Suprapubic skin (tissue), 3 donors: ENCODE measurements around the gene ZNF592.

Experiments used
- CTCF ChIP-seq, 2 donors: fragments of 200-600 bp in 1 of 2; fragments of 450-650 bp in 1 of 2; sonication (generic) in 1 of 2; IDR thresholded peaks; one replicate each; pipeline ENCODE4 v1.5.1; 2016 to 2019; ENCODE audit warnings: antibody characterized with exemption in 2 of 2, mild to moderate bottlenecking in 1 of 2, moderate library complexity in 1 of 2
- POLR2A ChIP-seq, 2 donors: fragments of 450-650 bp; IDR thresholded peaks; one replicate each; pipeline ENCODE4 v1.6.1; 2017; ENCODE audit warnings: antibody characterized with exemption in 2 of 2, mild to moderate bottlenecking in 2 of 2, moderate library complexity in 2 of 2

GRCh38 chr15:84823282-84823878, 75.0 kb downstream of the ZNF592 start:
- no peak for TF ChIP-seq CTCF (IDR thresholded peaks at IDR 0.05)
- TF ChIP-seq POLR2A (IDR thresholded peaks at IDR 0.05): no peak
